ENCODE measurements around the gene NPY5R. TPM values are rescaled to one million over a fixed set of nuclear protein-coding genes. Genes with fewer than 3 reads are reported as not detected.

NPY5R gene
- total RNA-seq, 1 experiment from 2014 or later = 7.1 TPM

DNA sequence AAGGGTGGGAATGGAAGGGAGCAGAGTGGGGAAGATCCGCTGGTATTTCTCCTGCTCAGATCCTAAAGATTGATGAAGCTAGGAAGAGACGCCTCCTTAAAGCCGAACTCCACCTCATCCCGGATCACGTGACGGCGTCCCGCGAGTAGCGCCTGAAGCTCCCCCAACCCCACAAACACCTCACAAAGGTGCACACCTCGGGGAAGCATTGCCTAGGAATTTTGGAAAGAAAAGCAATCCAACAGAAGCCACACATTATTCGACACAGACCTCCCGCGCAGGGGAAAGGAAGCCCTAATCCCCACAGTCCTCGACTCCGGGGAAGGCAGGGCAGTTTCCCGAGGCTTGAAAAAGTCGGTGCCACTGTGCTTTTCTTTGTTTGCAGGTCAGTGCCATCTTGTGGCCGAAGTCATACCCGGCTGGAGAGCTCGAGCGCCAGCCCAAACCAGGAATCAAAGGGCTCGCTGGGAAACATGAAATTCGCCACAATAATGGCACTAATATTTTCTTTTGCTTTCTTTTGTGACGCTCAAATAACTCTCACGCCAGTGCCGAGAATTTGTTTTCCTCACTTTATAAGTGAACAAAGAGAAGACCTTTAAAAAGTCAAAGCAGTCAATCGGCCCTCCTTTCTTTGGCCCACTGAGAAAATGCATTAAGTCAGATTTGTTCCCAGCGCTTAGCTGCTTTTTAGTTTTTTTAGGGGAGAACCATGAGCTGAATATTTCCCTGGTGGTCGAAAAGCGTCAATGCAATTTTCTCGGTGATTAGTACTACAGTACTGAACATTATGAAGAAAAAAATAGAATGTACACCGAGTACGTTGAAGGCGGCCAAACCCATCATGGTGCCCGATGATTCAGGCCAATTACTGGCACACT lies 10.9 kb upstream of the NPY5R start, which contains the start of gene NPY1R:
Gene NPY1R (minus strand): TSS at position 71 of the 881 bp plus-strand sequence. CDS start 6,042 bp downstream, outside the sequence.
- no peaks in the 10 kb centered on the region for H3K27me3 ChIP-seq (replicated peaks; ENCODE audit: insufficient read depth, low read depth, low read length, poor library complexity)
- ChIA-PET CTCF (interaction anchor here (0.5 to 1.5 kb wide), 11 partner anchors 90 to 1191 kb away, joined by 3 to 5 read pairs (median 4); no protein-coding TSS in a partner anchor), POLR2A (ENCODE audit: low non-redundant PET) (no interaction called here)
- TSS peak; percentile 89 for BruUV-seq (replicated peaks)
- peak; percentile 91 for DNase-seq (ENCODE audit: low spot score)
- peak within 1 kb of the TSS; percentile 75 for H3K4me3 ChIP-seq (ENCODE audit: low read depth, low read length, poor library complexity, severe bottlenecking)
- TF ChIP-seq, protein P1, sequence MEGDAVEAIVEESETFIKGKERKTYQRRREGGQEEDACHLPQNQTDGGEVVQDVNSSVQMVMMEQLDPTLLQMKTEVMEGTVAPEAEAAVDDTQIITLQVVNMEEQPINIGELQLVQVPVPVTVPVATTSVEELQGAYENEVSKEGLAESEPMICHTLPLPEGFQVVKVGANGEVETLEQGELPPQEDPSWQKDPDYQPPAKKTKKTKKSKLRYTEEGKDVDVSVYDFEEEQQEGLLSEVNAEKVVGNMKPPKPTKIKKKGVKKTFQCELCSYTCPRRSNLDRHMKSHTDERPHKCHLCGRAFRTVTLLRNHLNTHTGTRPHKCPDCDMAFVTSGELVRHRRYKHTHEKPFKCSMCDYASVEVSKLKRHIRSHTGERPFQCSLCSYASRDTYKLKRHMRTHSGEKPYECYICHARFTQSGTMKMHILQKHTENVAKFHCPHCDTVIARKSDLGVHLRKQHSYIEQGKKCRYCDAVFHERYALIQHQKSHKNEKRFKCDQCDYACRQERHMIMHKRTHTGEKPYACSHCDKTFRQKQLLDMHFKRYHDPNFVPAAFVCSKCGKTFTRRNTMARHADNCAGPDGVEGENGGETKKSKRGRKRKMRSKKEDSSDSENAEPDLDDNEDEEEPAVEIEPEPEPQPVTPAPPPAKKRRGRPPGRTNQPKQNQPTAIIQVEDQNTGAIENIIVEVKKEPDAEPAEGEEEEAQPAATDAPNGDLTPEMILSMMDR (conservative IDR thresholded peaks at IDR 0.05; ENCODE audit: low read depth, low read length) = peak; percentile 83
- no peak for TF ChIP-seq EZH2 (IDR thresholded peaks at IDR 0.05; ENCODE audit: borderline replicate concordance, low read depth, low read length, poor library complexity, severe bottlenecking)
- no peaks in the 10 kb centered on the region for H3K9me3 ChIP-seq (ENCODE audit: low read depth, low read length, poor library complexity, severe bottlenecking)
- intact Hi-C loops (cut with micrococcal nuclease; ENCODE audit: unreplicated experiment) = loop anchor here (1.0 to 5.0 kb wide), 7 partner anchors 115 to 838 kb away; partner anchors contain the start of genes NAF1 and TMA16
- H3K27ac ChIP-seq (ENCODE audit: low read depth, low read length, poor library complexity, severe bottlenecking) = peak within 1 kb of the TSS; percentile 76
- peaks cover 9% of the 10 kb centered on the region for H3K4me1 ChIP-seq (ENCODE audit: insufficient read depth, low read length, poor library complexity, severe bottlenecking)
- no peaks in the 10 kb centered on the region for H3K36me3 ChIP-seq (ENCODE audit: insufficient read depth, low read length, poor library complexity, severe bottlenecking)

DNA sequence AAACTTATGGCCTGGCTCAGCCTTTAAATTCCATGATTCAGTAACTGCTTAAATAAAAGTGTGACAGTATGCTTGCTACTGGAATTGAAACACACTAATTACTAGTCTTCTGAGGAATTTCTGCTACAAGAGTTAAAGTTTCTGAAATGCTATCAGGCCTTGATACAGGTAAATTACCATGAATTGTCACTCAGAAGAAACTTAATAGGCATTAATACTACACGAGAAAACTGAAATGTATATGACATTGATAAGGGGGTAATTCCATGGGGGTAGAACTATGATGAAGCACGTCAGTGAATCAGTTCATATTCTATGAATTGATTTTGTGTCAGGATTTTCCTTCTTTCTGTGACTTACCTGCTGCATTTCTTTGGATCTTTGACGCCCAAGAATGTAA lies 8.3 kb upstream of the NPY5R start:
- no peak for DNase-seq (ENCODE audit: low spot score)
- Histone ChIP-seq H3K36me3 (ENCODE audit: insufficient read depth, low read length, poor library complexity, severe bottlenecking) (no peaks in the 10 kb centered on the region), H3K4me1 (ENCODE audit: insufficient read depth, low read length, poor library complexity, severe bottlenecking) (peaks cover 9% of the 10 kb centered on the region), H3K27me3 (replicated peaks; ENCODE audit: insufficient read depth, low read depth, low read length, poor library complexity) (no peaks in the 10 kb centered on the region), H3K27ac (ENCODE audit: low read depth, low read length, poor library complexity, severe bottlenecking) (no peak overlapping the region), H3K4me3 (ENCODE audit: low read depth, low read length, poor library complexity, severe bottlenecking) (no peak overlapping the region), H3K9me3 (ENCODE audit: low read depth, low read length, poor library complexity, severe bottlenecking) (no peaks in the 10 kb centered on the region)
- TF ChIP-seq, protein P1 (conservative IDR thresholded peaks at IDR 0.05; ENCODE audit: low read depth, low read length) = no peak
- TF ChIP-seq EZH2 (IDR thresholded peaks at IDR 0.05; ENCODE audit: borderline replicate concordance, low read depth, low read length, poor library complexity, severe bottlenecking) = no peak
- intact Hi-C loops (cut with micrococcal nuclease; ENCODE audit: unreplicated experiment) = no loop called here
- no TSS peak for BruUV-seq (replicated peaks)
- POLR2A ChIA-PET (ENCODE audit: low non-redundant PET) = no interaction called here
- CTCF ChIA-PET = no interaction called here

DNA sequence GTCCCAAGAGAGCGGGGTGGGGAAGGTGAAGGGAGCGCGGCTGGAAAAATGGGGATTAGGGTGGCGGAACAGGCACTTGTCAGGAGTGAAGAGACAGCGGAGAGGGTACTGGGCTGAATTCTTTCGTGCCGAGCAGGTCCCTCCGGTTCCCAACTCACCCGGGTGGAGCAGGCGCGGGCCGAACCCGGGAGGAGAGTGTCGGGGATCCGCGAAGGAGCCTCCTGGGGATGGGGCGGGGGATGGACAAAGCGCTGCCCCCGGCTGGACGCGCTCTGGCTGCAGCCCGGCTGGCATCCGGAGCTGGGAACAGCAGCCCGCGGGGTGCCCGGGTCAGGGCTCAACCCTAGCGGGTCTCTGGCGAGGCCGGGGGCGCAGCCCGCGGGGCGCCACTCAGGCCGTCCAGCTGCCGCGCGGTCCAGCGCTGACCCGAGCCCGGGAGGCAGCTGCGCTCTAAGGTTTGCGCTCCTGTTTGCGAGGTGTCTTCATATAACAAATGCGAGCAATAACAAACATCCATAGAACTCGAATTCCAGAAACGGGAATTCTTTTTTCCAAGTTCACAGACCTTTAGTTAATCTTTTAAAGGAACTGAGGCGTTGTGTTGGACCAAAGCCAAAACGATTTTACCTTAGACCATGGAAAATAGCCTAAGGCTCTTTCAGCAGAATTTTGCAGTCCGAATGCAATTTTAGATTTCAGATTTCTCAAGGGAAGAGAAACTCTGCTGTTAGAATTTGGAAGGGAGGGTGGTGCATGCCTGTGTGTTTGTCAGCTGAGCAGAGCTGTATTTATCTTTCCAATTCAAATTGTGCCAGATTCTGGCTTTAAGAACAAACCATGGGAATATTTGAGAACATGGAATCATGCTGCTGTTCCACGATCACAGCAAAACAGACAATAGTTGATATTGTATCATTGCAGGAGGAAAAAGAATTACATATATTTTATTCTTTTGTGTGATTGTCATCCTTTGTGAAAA lies 744 bp downstream of the NPY5R start:
- H3K9me3 ChIP-seq (ENCODE audit: low read depth, low read length, poor library complexity, severe bottlenecking) = no peaks in the 10 kb centered on the region
- DNase-seq (ENCODE audit: low spot score) = peak; percentile 36
- TF ChIP-seq, protein P1 (conservative IDR thresholded peaks at IDR 0.05; ENCODE audit: low read depth, low read length) = no peak
- intact Hi-C loops (cut with micrococcal nuclease; ENCODE audit: unreplicated experiment) = no loop called here
- H3K4me1 ChIP-seq (ENCODE audit: insufficient read depth, low read length, poor library complexity, severe bottlenecking) = peaks cover 15% of the 10 kb centered on the region
- no peaks in the 10 kb centered on the region for H3K27me3 ChIP-seq (replicated peaks; ENCODE audit: insufficient read depth, low read depth, low read length, poor library complexity)
- peaks cover 5% of the 10 kb centered on the region for H3K36me3 ChIP-seq (ENCODE audit: insufficient read depth, low read length, poor library complexity, severe bottlenecking)
- peak overlapping the region; percentile 72 for H3K4me3 ChIP-seq (ENCODE audit: low read depth, low read length, poor library complexity, severe bottlenecking)
- TSS peak; percentile 52 for BruUV-seq (replicated peaks)
- ChIA-PET CTCF (no interaction called here), POLR2A (ENCODE audit: low non-redundant PET) (no interaction called here)
- H3K27ac ChIP-seq (ENCODE audit: low read depth, low read length, poor library complexity, severe bottlenecking) = peak overlapping the region; percentile 85

All from A673 (cell line).